ENCODE results near the gene GTPBP4.

Gene GTPBP4

GRCh38 chr10:994836-995558, 6.8 kb downstream of the GTPBP4 start:
- no peak overlapping the region for H2AK5ac ChIP-seq (ENCODE audit: low read length)
- H2BK15ac ChIP-seq (replicated peaks; ENCODE audit: low read depth), result no peak overlapping the region
- H3K4me2 ChIP-seq (ENCODE audit: low read length), result no peak overlapping the region
- no peak overlapping the region for H3K27ac ChIP-seq (ENCODE audit: low read depth, low read length)
- no peak overlapping the region for H3K4me3 ChIP-seq (ENCODE audit: low read length)
- peaks cover 27% of the 10 kb centered on the region for H3K36me3 ChIP-seq (ENCODE audit: control insufficient read depth, insufficient read depth, low read length)
- no peak overlapping the region for H3K4ac ChIP-seq (ENCODE audit: low read depth, low read length)
- no peak overlapping the region for H3K18ac ChIP-seq (ENCODE audit: low read length)
- peaks cover 37% of the 10 kb centered on the region for H3K79me2 ChIP-seq (ENCODE audit: control insufficient read depth, insufficient read depth, low read length)
- H4K8ac ChIP-seq (ENCODE audit: low read depth, low read length), result no peak overlapping the region
- no peak overlapping the region for H4K5ac ChIP-seq (ENCODE audit: low read length)
- no peaks in the 10 kb centered on the region for H3K27me3 ChIP-seq (ENCODE audit: insufficient read depth, low read length, poor library complexity)
- H3K56ac ChIP-seq (ENCODE audit: low read length), result no peak overlapping the region
- no peak overlapping the region for H3K9ac ChIP-seq (ENCODE audit: low read length)
- no peak overlapping the region for H2BK5ac ChIP-seq (ENCODE audit: low read length)
- no peak overlapping the region for H2BK120ac ChIP-seq (ENCODE audit: low read depth, low read length)
- no peak overlapping the region for H3K23ac ChIP-seq (ENCODE audit: low read length)
- H3K79me1 ChIP-seq (ENCODE audit: low read length), result peaks cover 20% of the 10 kb centered on the region
- WGBS (ENCODE audit: extremely low coverage, insufficient coverage, low lambda C conversion rate), result no CpG with 5 or more reads among the region's 6 CpGs
- no peaks in the 10 kb centered on the region for H3K4me1 ChIP-seq (ENCODE audit: control insufficient read depth, low read depth, low read length)
- no peak for DNase-seq

- Histone ChIP-seq H3K27me3 (ENCODE audit: insufficient read depth, low read length, poor library complexity) (no peaks in the 10 kb centered on the region), H3K23ac (ENCODE audit: low read length) (no peak overlapping the region), H3K79me2 (ENCODE audit: control insufficient read depth, insufficient read depth, low read length) (peaks cover 34% of the 10 kb centered on the region), H3K4me3 (ENCODE audit: low read length) (no peak overlapping the region), H3K9ac (ENCODE audit: low read length) (no peak overlapping the region), H2BK15ac (replicated peaks; ENCODE audit: low read depth) (no peak overlapping the region), H4K8ac (ENCODE audit: low read depth, low read length) (no peak overlapping the region), H4K5ac (ENCODE audit: low read length) (no peak overlapping the region), H3K18ac (ENCODE audit: low read length) (no peak overlapping the region), H2BK120ac (ENCODE audit: low read depth, low read length) (no peak overlapping the region), H2BK5ac (ENCODE audit: low read length) (no peak overlapping the region), H3K56ac (ENCODE audit: low read length) (no peak overlapping the region), H2AK5ac (ENCODE audit: low read length) (no peak overlapping the region), H3K4me2 (ENCODE audit: low read length) (no peak overlapping the region), H3K4ac (ENCODE audit: low read depth, low read length) (no peak overlapping the region), H3K4me1 (ENCODE audit: control insufficient read depth, low read depth, low read length) (no peaks in the 10 kb centered on the region), H3K27ac (ENCODE audit: low read depth, low read length) (no peak overlapping the region), H3K79me1 (ENCODE audit: low read length) (peaks cover 22% of the 10 kb centered on the region), H3K36me3 (ENCODE audit: control insufficient read depth, insufficient read depth, low read length) (peaks cover 28% of the 10 kb centered on the region)
- no peak for DNase-seq
- WGBS (ENCODE audit: extremely low coverage, insufficient coverage, low lambda C conversion rate), result no CpG with 5 or more reads among the region's 7 CpGs
Measured at GRCh38 chr10:995559-995926, 7.3 kb downstream of the GTPBP4 start.

DNA sequence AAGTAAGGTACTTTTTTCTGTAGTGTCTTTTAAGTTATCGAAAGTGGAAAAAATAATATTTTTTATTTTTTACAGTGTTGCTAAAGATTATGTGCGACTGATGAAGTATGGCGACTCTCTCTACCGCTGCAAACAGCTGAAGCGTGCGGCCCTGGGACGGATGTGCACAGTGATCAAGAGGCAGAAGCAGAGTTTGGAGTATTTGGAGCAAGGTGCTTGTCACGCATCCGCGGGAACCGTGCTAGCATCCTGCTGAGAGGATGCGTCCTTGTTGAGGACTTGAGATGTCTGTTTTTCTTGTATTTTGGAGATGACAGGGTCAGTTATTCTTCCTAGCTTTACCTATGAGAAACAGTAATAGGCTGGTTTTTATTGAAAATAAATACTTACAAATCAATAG, 7.8 kb downstream of the GTPBP4 start:
- peaks cover 29% of the 10 kb centered on the region for H3K36me3 ChIP-seq (ENCODE audit: control insufficient read depth, insufficient read depth, low read length)
- no peak overlapping the region for H3K23ac ChIP-seq (ENCODE audit: low read length)

GRCh38 chr10:997266-998022, 9.2 kb downstream of the GTPBP4 start:
- Histone ChIP-seq H3K4ac (ENCODE audit: low read depth, low read length) (no peak overlapping the region), H3K23ac (ENCODE audit: low read length) (no peak overlapping the region), H3K79me1 (ENCODE audit: low read length) (peaks cover 20% of the 10 kb centered on the region), H2BK120ac (ENCODE audit: low read depth, low read length) (no peak overlapping the region), H3K4me1 (ENCODE audit: control insufficient read depth, low read depth, low read length) (no peaks in the 10 kb centered on the region), H3K9ac (ENCODE audit: low read length) (no peak overlapping the region), H2BK5ac (ENCODE audit: low read length) (no peak overlapping the region), H3K36me3 (ENCODE audit: control insufficient read depth, insufficient read depth, low read length) (peaks cover 33% of the 10 kb centered on the region), H2AK5ac (ENCODE audit: low read length) (no peak overlapping the region), H3K27ac (ENCODE audit: low read depth, low read length) (no peak overlapping the region), H3K18ac (ENCODE audit: low read length) (no peak overlapping the region), H3K27me3 (ENCODE audit: insufficient read depth, low read length, poor library complexity) (no peaks in the 10 kb centered on the region), H4K8ac (ENCODE audit: low read depth, low read length) (no peak overlapping the region), H3K56ac (ENCODE audit: low read length) (no peak overlapping the region), H3K79me2 (ENCODE audit: control insufficient read depth, insufficient read depth, low read length) (peaks cover 26% of the 10 kb centered on the region), H3K4me3 (ENCODE audit: low read length) (no peak overlapping the region), H4K5ac (ENCODE audit: low read length) (no peak overlapping the region), H2BK15ac (replicated peaks; ENCODE audit: low read depth) (no peak overlapping the region), H3K4me2 (ENCODE audit: low read length) (no peak overlapping the region)
- DNase-seq, result no peak
- WGBS (ENCODE audit: extremely low coverage, insufficient coverage, low lambda C conversion rate), result no CpG with 5 or more reads among the region's 19 CpGs

More for the DNA sequence above, 7.8 kb downstream of the GTPBP4 start:
- Histone ChIP-seq H3K9ac (ENCODE audit: low read length) (no peak overlapping the region), H3K27me3 (ENCODE audit: insufficient read depth, low read length, poor library complexity) (no peaks in the 10 kb centered on the region), H3K27ac (ENCODE audit: low read depth, low read length) (no peak overlapping the region), H4K5ac (ENCODE audit: low read length) (no peak overlapping the region), H4K8ac (ENCODE audit: low read depth, low read length) (no peak overlapping the region), H2AK5ac (ENCODE audit: low read length) (no peak overlapping the region), H3K18ac (ENCODE audit: low read length) (no peak overlapping the region), H3K4ac (ENCODE audit: low read depth, low read length) (no peak overlapping the region), H2BK15ac (replicated peaks; ENCODE audit: low read depth) (no peak overlapping the region), H3K4me1 (ENCODE audit: control insufficient read depth, low read depth, low read length) (no peaks in the 10 kb centered on the region), H2BK5ac (ENCODE audit: low read length) (no peak overlapping the region), H3K56ac (ENCODE audit: low read length) (no peak overlapping the region), H3K4me2 (ENCODE audit: low read length) (no peak overlapping the region), H3K4me3 (ENCODE audit: low read length) (no peak overlapping the region), H3K79me2 (ENCODE audit: control insufficient read depth, insufficient read depth, low read length) (peaks cover 30% of the 10 kb centered on the region), H2BK120ac (ENCODE audit: low read depth, low read length) (no peak overlapping the region), H3K79me1 (ENCODE audit: low read length) (peaks cover 20% of the 10 kb centered on the region)
- WGBS (ENCODE audit: extremely low coverage, insufficient coverage, low lambda C conversion rate), result no CpG with 5 or more reads among the region's 12 CpGs
- no peak for DNase-seq

DNA sequence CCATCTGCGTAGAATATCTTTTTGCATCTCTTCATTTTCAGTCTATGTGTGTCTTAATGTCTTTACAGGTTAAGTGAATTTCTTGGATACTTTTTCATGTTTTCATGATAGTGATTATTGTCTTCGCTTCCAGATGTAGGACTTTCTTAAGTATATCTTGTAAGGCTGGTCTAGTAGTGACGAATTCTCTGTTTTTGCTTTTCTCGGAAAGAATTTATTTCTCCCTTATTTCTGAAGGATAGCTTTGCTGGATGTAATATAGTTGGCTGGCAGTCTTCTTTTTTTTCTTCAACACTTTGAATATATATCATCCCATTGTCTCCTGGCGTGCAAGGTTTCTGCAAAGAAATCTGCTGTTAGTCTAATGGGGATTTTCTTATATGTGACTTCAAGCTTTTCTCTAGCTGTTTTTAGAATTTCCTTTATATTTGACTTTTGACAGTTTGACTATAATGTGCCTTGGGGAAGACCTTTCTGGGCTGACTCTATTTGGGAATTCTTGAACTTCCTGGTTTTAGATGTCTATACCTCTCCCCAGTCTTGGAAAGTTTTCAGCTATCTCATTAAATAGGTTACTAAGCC, 14.3 kb downstream of the GTPBP4 start:
- H3K27me3 ChIP-seq (ENCODE audit: insufficient read depth, low read length, poor library complexity), result no peaks in the 10 kb centered on the region
- H3K4ac ChIP-seq (ENCODE audit: low read depth, low read length), result no peak overlapping the region
- no peak overlapping the region for H3K27ac ChIP-seq (ENCODE audit: low read depth, low read length)
- H4K5ac ChIP-seq (ENCODE audit: low read length), result no peak overlapping the region
- H2BK120ac ChIP-seq (ENCODE audit: low read depth, low read length), result no peak overlapping the region
- no peak overlapping the region for H4K8ac ChIP-seq (ENCODE audit: low read depth, low read length)
- no peak overlapping the region for H3K4me2 ChIP-seq (ENCODE audit: low read length)
- H2AK5ac ChIP-seq (ENCODE audit: low read length), result no peak overlapping the region
- no CpG with 5 or more reads among the region's 5 CpGs for WGBS (ENCODE audit: extremely low coverage, insufficient coverage, low lambda C conversion rate)
- H2BK5ac ChIP-seq (ENCODE audit: low read length), result no peak overlapping the region
- H3K4me1 ChIP-seq (ENCODE audit: control insufficient read depth, low read depth, low read length), result no peaks in the 10 kb centered on the region
- H3K4me3 ChIP-seq (ENCODE audit: low read length), result no peak overlapping the region
- peaks cover 15% of the 10 kb centered on the region for H3K79me2 ChIP-seq (ENCODE audit: control insufficient read depth, insufficient read depth, low read length)
- no peak overlapping the region for H3K23ac ChIP-seq (ENCODE audit: low read length)
- peaks cover 29% of the 10 kb centered on the region for H3K36me3 ChIP-seq (ENCODE audit: control insufficient read depth, insufficient read depth, low read length)
- no peak overlapping the region for H3K18ac ChIP-seq (ENCODE audit: low read length)
- peaks cover 20% of the 10 kb centered on the region for H3K79me1 ChIP-seq (ENCODE audit: low read length)
- no peak for DNase-seq
- no peak overlapping the region for H2BK15ac ChIP-seq (replicated peaks; ENCODE audit: low read depth)
- no peak overlapping the region for H3K56ac ChIP-seq (ENCODE audit: low read length)
- H3K9ac ChIP-seq (ENCODE audit: low read length), result no peak overlapping the region

Measured in mesendoderm (in vitro differentiated cells).